GM21786 (cell line): ENCODE results near the gene MAML2.

Experiments
- ATAC-seq: cut with Tn5 transposase; IDR thresholded peaks from one replicate; pipeline ENCODE4 v1.9.1; 2021; ENCODE audit not compliant: unreplicated experiment

The MAML2 gene

GRCh38 chr11:96339706-96340554 is 3.1 kb downstream of the MAML2 start:
- no peak for ATAC-seq

GRCh38 chr11:96338910-96339705 is 3.9 kb downstream of the MAML2 start:
- ATAC-seq = peak; percentile 37

DNA sequence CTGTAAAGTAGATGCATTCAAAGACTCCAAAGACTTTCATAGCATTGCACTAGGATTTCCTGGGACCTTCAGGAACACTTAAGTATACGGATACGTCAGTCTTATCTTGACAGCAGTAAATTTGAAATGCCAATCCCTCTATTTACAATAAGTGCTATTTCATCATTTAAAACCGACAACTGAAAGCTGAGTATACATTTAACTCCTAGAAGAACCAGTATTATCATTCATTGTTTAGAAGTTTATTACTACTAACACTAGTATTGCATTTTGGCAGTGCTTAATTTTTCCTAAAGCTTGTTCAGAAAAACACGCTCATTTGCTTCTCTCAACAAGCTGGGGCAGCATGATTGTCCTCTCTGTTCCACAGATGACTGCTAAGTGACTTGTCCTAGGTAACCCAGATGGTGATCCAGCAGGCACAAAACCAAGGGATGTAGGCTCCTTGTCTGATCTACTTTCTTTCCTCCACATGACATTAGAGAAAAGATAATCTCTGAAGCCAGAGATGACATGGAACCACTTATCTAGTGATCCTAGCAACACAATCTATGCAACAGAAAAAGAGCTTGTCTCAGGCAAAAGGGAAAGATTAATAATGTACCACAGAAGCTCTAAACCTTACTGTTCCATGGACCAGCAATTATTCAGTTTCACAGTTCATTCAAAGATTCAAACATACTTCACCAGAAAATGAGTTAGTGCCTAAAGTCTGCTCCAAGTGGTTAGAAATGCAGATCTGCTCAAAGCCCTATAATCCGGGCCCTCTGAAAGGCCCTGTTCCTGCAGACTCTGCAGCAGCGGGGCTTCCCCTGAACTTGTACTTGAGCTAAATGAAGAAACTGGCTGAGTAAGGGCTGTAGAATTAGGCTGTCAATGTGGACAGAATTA is 5.2 kb downstream of the MAML2 start:
- peak; percentile 33 for ATAC-seq

DNA sequence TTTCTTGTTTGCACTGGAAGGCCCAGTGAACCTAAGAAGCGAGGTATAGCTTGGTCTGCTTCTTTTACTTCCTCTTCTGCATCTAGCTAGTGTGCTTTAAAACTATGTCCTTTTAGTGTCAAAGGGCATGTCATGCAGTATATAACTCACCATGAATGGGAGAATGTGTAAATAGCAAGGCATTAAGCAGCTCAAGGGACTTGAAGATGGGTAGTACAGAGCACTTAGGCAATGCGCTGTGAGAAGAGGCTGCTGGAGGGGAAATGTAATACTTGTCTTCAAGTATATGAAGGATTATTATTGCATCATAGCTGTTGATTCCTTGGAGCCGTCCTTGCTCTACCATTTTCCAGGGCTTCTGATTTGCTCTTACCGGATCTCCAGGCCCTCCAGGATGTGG is 7.6 kb downstream of the MAML2 start:
- no peak for ATAC-seq

DNA sequence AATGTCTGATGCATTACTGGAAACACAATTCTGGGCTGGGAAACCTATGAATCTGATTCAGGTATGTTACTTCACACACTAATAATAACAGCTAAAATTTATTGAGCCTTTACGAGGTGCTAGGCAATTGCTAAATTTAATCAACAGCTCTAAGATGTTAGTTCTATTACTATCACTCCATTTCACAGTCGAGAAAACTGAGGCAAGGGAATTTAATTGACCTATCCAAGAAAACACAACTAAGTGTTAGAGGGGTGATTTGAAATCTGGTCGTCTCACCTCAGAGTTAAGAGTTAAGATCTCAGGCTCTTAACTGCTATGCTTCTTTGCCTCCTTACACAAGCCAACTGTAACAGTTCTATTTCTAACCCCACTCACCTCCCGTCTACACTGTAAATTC is 8.8 kb downstream of the MAML2 start:
- no peak for ATAC-seq

GRCh38 chr11:96333191-96333719 is 9.7 kb downstream of the MAML2 start:
- no peak for ATAC-seq

- ATAC-seq = no peak
Measured at GRCh38 chr11:96332126-96332771, 10.7 kb downstream of the MAML2 start.

GRCh38 chr11:96331699-96332116 is 11.3 kb downstream of the MAML2 start:
- no peak for ATAC-seq

DNA sequence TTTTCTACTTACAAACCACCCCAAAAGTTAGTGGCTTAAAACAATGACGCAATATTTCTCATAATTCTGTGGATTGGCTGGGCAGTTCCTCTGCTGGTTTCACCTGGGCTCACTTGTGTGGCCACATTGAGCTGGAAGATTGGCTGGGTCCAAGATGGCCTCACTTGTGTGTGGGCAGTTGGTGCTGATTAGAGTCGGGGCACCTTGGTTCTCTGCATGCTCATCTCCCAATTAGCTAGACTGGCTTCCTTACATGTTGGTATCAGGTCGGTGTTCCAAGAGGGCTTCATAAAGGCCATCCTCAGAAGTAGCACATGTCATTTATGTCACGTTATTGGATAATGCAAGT is 12.5 kb downstream of the MAML2 start:
- no peak for ATAC-seq

- no peak for ATAC-seq
Measured at GRCh38 chr11:96329855-96330510, 13.0 kb downstream of the MAML2 start.

DNA sequence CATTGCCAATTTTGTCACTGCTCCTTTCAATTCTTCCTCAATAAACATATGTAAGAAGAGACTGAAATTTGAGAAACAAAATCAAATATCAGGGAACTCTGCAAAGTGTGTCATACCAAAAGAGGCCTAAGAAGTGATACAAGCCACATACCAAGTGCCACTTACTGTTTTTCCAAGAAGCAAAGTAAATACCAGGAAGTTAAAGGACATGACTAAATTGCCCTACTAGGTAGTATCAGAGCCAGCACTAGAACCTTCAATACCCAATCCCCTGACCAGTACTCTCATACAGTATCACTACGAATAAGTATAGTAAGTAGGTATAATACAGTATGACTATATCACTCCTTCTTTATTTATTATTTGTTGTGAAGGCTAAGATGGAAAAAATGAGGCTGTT is 13.6 kb downstream of the MAML2 start:
- no peak for ATAC-seq

- ATAC-seq = no peak
Measured at GRCh38 chr11:96328395-96329010, 14.5 kb downstream of the MAML2 start.

- no peak for ATAC-seq
Measured at GRCh38 chr11:96326959-96327358, 16.0 kb downstream of the MAML2 start.

DNA sequence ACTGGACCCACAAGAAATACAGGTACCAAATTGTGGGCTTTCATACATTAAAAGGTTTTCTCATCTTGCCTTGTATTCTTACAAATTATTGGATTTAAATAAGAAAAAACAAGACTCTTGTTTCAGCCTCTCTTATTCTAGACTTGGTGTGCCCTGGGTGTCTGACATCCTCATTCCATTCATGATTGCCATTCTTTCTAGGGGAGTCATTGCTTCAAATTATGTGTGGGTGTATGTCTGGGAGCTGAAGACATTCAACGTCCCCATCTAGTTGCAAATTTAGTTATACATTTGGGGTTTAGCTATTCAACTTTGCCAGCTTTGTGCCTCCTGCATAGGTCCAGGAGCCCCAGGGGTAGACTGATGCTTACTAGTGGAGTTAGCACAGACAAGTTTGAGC is 18.1 kb downstream of the MAML2 start:
- ATAC-seq = no peak

- ATAC-seq = no peak
Measured at GRCh38 chr11:96323642-96323985, 19.4 kb downstream of the MAML2 start.

DNA sequence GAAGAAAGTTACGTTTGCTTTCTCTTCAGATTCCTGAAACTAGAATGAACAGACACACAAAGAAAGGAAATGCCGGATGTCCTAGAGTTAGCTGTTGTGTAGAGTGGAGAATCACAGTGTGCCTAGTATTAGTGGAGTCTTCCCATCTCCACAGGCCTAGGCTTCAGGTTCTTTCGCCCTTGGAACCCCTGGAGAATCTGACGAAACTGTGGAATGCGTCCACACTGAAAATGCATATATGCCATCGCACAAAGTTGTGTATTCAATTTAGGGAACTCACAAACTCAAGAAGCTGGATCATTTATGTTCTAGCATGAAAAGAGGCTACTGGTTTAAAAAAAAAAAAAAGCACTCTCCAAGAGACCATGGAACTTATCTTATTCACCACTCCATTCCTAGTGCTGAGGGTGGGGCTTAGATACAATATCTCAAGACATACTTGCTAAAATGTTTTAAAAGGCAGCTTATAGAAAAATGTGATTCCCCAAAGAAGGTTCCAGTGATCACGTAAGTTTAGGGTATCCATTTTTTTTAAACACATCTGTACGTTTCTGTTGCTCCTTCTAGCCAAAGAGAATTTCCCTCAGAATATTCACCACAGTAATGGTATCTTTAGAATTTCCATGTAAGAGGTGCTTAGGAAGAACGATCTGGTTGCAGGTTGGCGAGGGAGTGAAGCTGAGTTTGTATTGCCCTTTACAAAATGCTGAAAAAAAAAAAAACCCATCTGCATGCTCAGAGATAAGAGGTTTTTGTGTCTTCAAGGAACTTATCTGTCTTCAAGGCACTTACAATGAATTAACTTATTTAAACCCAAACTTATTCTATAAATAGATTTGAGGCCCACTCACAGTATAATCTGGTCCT is 20.0 kb downstream of the MAML2 start:
- no peak for ATAC-seq

DNA sequence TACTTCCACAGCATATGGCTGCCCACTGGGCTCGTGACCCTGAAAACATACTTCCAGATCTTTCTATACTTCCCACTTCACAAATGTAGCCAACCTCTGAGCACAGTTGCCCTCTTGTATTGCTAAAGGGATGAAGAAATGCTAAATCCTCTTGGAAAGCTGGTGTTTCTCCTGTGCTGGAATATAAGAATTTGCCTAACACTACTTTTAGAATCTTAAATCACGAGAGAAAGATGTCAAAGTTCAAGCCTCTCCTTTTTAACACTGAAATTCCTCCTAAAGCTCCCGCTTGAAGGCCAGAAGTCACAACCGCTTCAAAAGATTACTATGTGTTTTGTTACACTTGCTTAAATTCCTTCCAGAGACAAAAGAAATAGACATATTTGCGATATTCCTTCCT is 21.9 kb downstream of the MAML2 start:
- ATAC-seq = no peak

GRCh38 chr11:96319898-96320656 is 22.9 kb downstream of the MAML2 start:
- no peak for ATAC-seq
